PC-9 (cell line): ENCODE measurements around the gene RBM15.

Source experiments
- EZH2 ChIP-seq: fragments of 200-600 bp; sonication (generic); IDR thresholded peaks from 2 replicates; pipeline ENCODE4 v1.8.0; 2017; ENCODE audit warnings: antibody characterized with exemption, low read depth
- TF ChIP-seq, protein P1 (sequence below): fragments of 200-600 bp; sonication (generic); conservative IDR thresholded peaks from 2 replicates; pipeline ENCODE4 v1.6.1; 2017; ENCODE audit warnings: mixed run types, antibody characterized with exemption, mild to moderate bottlenecking, moderate library complexity

DNA sequence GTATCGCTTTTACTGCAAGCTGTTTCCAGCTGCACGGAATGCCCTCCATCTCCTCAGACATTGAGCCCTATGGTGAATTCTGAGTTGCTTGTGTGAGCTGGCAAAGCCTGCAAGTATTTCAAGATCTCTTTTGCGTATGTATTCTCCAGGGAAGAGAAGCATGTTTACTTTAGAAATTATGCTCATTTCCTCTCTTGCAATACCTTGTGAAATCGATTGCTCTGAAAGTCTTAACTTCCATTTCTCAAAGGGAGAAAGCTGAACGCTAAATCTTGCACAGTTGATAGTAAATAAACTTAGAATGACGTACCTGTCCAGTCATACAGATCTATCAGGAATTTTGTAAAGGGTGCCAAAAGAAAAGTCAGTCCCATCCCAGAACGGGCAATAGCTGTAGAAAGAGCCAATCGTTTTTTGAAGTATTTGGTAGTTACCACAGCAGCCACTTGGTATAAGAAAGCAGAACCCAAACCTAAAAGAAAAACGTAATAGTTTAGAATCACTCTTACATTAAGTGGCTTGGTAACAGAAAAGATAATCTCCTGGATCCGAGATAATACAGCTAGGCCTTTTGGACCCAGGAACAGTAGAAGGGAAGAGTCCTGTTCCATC lies 41.6 kb downstream of the RBM15 start:
- TF ChIP-seq, protein P1, sequence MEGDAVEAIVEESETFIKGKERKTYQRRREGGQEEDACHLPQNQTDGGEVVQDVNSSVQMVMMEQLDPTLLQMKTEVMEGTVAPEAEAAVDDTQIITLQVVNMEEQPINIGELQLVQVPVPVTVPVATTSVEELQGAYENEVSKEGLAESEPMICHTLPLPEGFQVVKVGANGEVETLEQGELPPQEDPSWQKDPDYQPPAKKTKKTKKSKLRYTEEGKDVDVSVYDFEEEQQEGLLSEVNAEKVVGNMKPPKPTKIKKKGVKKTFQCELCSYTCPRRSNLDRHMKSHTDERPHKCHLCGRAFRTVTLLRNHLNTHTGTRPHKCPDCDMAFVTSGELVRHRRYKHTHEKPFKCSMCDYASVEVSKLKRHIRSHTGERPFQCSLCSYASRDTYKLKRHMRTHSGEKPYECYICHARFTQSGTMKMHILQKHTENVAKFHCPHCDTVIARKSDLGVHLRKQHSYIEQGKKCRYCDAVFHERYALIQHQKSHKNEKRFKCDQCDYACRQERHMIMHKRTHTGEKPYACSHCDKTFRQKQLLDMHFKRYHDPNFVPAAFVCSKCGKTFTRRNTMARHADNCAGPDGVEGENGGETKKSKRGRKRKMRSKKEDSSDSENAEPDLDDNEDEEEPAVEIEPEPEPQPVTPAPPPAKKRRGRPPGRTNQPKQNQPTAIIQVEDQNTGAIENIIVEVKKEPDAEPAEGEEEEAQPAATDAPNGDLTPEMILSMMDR = no peak
- TF ChIP-seq EZH2 = no peak
